ENCODE data around the gene MORN1.

The MORN1 gene

DNA sequence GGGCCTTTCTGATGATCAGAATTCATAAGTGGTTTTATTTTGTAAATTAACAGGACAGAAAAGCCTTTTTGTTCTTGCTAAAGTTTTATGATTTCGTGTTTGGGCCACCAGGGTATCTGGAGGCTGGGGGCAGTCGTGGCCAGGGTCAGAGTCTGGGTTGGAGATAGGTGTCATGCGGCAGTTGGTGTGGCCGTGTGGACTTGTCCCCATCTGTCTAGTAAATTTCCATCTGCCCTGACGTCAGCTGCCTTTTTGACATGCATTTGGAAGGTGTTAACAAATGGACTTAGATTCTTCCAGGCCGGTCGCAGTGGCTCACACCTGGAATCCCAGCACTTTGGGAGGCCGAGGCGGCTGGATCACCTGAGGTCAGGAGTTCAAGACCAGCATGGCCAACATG, 106.4 kb downstream of the MORN1 start:
- Histone ChIP-seq H3K36me3 (ENCODE audit: insufficient read depth, low read length) (no peaks in the 10 kb centered on the region), H3K9me3 (ENCODE audit: low read depth, low read length) (no peaks in the 10 kb centered on the region), H3K27ac (no peak overlapping the region), H3K9ac (ENCODE audit: insufficient read length) (no peak overlapping the region), H3K4me3 (no peak overlapping the region)
- no peak for DNase-seq (ENCODE audit: low read depth, low spot score)
- TF ChIP-seq EZH2 (IDR thresholded peaks at IDR 0.05) (no peak), FOXP2 (optimal IDR thresholded peaks at IDR 0.05; ENCODE audit: control extremely low read depth, extremely low read length, insufficient read depth) (no peak), POLR2AphosphoS5 (IDR thresholded peaks at IDR 0.05; ENCODE audit: borderline replicate concordance, low read depth, low read length) (no peak)

DNA sequence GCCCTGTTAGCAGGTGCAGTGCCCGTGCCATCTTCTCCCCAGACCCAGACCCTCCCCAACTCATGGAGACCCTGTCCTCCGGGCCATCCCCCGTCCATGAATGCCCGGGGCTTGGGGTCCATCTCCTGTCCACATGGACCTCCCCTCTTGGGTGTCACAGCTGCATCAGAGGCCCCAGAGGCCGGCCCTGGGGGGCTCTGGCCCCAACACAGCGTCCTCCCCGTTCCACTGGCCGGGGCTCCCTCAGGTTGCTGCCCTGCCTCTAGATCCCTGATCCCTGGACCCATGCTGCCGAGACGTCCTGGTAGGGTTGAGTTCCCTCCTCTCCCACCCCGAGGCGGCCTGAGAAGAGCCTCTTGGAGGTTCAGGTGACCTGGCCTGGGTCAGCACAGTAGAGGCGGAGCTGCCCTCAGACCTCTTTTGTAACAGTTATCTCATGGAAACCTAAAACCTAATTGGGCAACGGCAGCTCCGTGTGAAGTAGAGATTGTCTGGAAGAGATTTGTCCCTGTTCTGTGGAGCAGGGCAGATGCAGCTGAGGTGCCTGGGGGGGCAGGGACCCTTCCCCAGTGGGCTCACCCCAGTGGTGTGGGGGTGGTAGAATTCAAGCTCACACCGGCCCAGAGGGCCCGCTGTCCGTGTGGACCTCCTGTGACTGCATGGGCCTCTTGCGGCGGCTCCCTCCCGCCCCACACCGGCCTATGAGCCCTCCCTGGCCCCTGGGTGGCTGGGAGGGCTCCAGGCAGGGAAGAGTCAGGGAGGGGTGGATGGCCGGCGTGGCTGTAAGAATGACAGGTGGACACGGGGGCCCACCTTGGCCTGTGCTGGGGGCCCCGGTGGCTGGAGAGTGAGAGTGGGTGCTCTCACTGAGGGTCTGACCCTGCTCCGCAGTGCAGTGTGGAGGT, 107.1 kb downstream of the MORN1 start:
- Histone ChIP-seq H3K4me3 (no peak overlapping the region), H3K9me3 (ENCODE audit: low read depth, low read length) (no peaks in the 10 kb centered on the region), H3K36me3 (ENCODE audit: insufficient read depth, low read length) (no peaks in the 10 kb centered on the region), H3K9ac (ENCODE audit: insufficient read length) (no peak overlapping the region), H3K27ac (no peak overlapping the region)
- DNase-seq (ENCODE audit: low read depth, low spot score), result no peak
- TF ChIP-seq EZH2 (IDR thresholded peaks at IDR 0.05) (no peak), FOXP2 (optimal IDR thresholded peaks at IDR 0.05; ENCODE audit: control extremely low read depth, extremely low read length, insufficient read depth) (no peak), POLR2AphosphoS5 (IDR thresholded peaks at IDR 0.05; ENCODE audit: borderline replicate concordance, low read depth, low read length) (no peak)

DNA sequence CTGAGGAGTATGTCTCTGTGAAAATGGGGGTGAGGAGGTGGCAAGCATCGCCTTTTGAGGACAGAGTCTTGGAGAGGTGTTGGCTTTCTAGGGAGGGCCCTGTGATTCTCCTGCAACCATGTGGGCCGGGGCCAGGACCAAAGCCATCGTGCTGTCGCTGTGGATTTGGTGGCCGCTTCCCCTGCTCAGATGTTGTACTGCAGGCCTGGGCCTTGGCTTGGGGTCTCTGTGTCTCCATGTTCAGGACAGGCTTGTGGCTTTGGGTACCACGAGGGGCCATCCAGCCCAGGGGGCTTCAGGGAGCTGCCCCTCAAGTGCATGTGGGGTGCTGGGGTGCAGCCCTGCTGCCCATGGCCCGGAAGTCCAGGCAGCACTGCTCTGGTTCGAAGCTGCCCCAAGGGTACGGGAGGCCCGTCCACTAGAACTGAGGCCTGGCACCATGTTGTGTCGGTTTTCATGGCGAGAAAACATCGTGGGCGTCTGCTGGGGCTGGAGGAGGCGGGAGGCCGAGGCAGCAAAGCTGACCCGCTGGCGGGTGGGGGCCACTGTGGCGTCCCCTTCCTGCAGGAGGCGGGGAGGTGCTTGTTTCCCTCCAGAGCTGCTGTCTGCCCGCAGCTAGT, 107.9 kb downstream of the MORN1 start:
- no peak overlapping the region for H3K4me3 ChIP-seq
- H3K36me3 ChIP-seq (ENCODE audit: insufficient read depth, low read length), result no peaks in the 10 kb centered on the region
- no peak overlapping the region for H3K27ac ChIP-seq
- H3K9ac ChIP-seq (ENCODE audit: insufficient read length), result no peak overlapping the region
- no peak for DNase-seq (ENCODE audit: low read depth, low spot score)
- TF ChIP-seq POLR2AphosphoS5 (IDR thresholded peaks at IDR 0.05; ENCODE audit: borderline replicate concordance, low read depth, low read length) (no peak), FOXP2 (optimal IDR thresholded peaks at IDR 0.05; ENCODE audit: control extremely low read depth, extremely low read length, insufficient read depth) (no peak), EZH2 (IDR thresholded peaks at IDR 0.05) (no peak)
- no peaks in the 10 kb centered on the region for H3K9me3 ChIP-seq (ENCODE audit: low read depth, low read length)

DNA sequence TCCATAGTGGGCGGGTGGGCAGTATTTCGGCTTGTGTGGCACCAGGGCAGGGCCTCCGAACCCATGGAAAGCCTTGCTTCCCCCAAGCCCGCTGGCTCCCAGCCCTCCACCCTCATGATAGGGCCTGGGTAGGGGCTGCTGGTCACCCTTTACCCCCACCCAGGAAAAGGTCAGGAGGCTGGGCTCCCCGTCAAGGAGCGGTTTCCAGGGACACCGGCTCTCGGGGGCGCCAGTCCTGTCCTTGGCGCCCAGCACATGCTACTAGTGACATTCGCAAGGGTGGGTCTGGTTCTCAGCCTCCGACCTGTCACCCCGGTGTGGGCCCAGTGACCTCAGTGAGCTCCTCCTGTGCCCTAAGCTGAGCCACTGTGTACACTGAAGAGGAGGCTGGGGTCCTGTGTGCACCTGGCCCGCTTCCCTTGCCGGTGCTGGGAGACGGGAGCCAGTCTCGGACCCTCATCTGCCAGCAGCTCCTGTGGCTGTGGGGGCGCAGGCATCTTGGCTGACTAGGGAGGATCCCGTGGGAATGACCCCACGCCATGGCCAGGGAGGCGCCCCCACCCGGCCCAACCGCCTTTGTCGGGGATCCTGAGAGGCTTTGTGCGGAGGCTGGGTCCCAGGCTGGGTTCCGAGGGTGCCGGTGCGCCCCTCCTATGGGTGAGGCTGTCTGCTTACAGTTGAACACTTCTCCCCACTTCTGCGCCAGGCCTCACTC, 108.6 kb downstream of the MORN1 start:
- Histone ChIP-seq H3K9me3 (ENCODE audit: low read depth, low read length) (no peaks in the 10 kb centered on the region), H3K4me3 (no peak overlapping the region), H3K9ac (ENCODE audit: insufficient read length) (no peak overlapping the region), H3K27ac (no peak overlapping the region), H3K36me3 (ENCODE audit: insufficient read depth, low read length) (peaks cover 3% of the 10 kb centered on the region; the same call in 1 of the 2 replicates)
- DNase-seq (ENCODE audit: low read depth, low spot score), result no peak
- TF ChIP-seq FOXP2 (optimal IDR thresholded peaks at IDR 0.05; ENCODE audit: control extremely low read depth, extremely low read length, insufficient read depth) (no peak), EZH2 (IDR thresholded peaks at IDR 0.05) (no peak), POLR2AphosphoS5 (IDR thresholded peaks at IDR 0.05; ENCODE audit: borderline replicate concordance, low read depth, low read length) (no peak)

DNA sequence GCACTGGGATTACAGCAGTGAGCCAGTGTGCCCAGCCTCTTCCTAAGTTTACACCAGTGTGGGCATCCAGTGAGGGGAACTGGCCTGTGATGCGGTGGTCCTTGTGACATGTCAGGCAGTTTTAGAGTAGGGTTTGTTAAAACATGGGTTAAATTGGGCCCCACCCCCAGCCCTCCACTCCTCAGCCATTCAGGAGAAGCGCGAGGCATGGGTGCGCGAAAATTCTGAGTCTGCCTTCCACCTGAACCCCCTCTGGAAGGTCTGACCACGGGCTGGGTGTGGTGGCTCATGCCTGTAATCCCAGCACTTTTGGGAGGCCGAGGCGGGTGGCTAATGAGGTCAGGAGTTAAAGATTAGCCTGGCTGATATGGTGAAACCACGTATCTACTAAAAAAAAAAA, 111.5 kb downstream of the MORN1 start:
- TF ChIP-seq POLR2AphosphoS5 (IDR thresholded peaks at IDR 0.05; ENCODE audit: borderline replicate concordance, low read depth, low read length) (no peak), EZH2 (IDR thresholded peaks at IDR 0.05) (no peak), FOXP2 (optimal IDR thresholded peaks at IDR 0.05; ENCODE audit: control extremely low read depth, extremely low read length, insufficient read depth) (no peak)
- no peak overlapping the region for H3K9ac ChIP-seq (ENCODE audit: insufficient read length)
- peak overlapping the region; percentile 88 for H3K27ac ChIP-seq
- H3K4me3 ChIP-seq, result peak overlapping the region; percentile 65
- no peaks in the 10 kb centered on the region for H3K9me3 ChIP-seq (ENCODE audit: low read depth, low read length)
- peaks cover 7% of the 10 kb centered on the region; the same call in 1 of the 2 replicates for H3K36me3 ChIP-seq (ENCODE audit: insufficient read depth, low read length)
- DNase-seq (ENCODE audit: low read depth, low spot score), result no peak

DNA sequence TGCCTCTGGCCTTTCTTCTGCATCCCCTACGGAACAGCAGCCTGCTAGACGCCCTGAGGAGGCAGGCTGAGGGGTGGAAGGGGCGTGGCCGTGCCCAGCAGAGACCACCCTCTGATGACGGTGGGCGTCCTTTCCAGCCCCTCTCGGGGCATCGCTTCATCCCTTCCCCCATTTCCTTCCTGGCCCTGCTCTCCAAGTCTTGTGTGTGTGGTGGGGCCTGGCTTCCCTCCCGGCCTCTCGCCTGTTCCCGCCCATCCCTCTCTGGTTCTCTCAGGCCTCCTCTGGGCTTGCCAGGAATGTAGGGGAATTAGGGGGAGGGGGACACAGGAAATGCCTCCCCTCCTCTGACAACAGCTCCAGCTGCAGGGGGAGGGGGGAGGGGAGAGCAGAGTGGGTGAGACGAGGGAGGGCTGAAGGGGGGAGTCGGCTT, 112.1 kb downstream of the MORN1 start:
- Histone ChIP-seq H3K9me3 (ENCODE audit: low read depth, low read length) (no peaks in the 10 kb centered on the region), H3K36me3 (ENCODE audit: insufficient read depth, low read length) (peaks cover 7% of the 10 kb centered on the region; the same call in 1 of the 2 replicates), H3K4me3 (peak overlapping the region; percentile 65), H3K27ac (peak overlapping the region; percentile 88), H3K9ac (ENCODE audit: insufficient read length) (no peak overlapping the region)
- peak; percentile 90 for DNase-seq (ENCODE audit: low read depth, low spot score)
- TF ChIP-seq POLR2AphosphoS5 (IDR thresholded peaks at IDR 0.05; ENCODE audit: borderline replicate concordance, low read depth, low read length) (0 out of 2 replicates have a peak, but pooled peaks have one; percentile 38), FOXP2 (optimal IDR thresholded peaks at IDR 0.05; ENCODE audit: control extremely low read depth, extremely low read length, insufficient read depth) (peak; percentile 98), EZH2 (IDR thresholded peaks at IDR 0.05) (no peak)

DNA sequence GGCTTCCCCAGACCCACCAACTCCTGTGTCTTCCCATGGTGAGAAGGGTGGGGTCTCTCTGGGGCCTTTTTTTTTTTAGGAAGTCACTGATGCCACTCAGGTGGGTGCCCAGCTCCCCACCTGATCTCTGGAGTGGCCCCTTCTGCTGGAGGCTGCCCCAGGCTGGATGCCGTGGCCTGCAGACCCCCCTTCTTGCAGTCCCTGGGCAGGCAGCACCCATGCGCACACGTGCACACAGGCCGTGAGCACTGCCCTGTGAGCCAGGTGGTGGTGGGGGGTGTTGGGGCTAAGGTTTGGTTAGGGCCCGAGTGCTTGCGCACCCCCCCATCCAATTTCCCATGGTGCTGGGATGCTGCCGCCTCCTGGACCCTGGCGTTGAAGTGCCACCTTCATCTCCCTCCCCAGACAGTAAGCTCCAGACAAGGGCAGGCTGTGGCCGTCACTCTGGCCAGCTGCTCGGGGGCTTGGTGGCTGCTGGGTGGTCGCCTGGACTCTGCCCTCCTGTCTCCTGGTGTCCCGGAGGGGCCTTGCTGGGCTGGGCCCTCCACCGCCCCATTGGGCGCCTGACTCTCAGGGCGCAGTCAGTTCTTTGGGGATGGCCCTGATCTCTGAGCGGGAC, 112.7 kb downstream of the MORN1 start:
- peak overlapping the region; percentile 65 for H3K4me3 ChIP-seq

More for the DNA sequence above, 112.7 kb downstream of the MORN1 start:
- no peak for DNase-seq (ENCODE audit: low read depth, low spot score)
- Histone ChIP-seq H3K36me3 (ENCODE audit: insufficient read depth, low read length) (peaks cover 7% of the 10 kb centered on the region; the same call in 1 of the 2 replicates), H3K9ac (ENCODE audit: insufficient read length) (no peak overlapping the region), H3K9me3 (ENCODE audit: low read depth, low read length) (no peaks in the 10 kb centered on the region), H3K27ac (peak overlapping the region; percentile 88)
- TF ChIP-seq EZH2 (IDR thresholded peaks at IDR 0.05), result no peak
- no peak for TF ChIP-seq POLR2AphosphoS5 (IDR thresholded peaks at IDR 0.05; ENCODE audit: borderline replicate concordance, low read depth, low read length)
- TF ChIP-seq FOXP2 (optimal IDR thresholded peaks at IDR 0.05; ENCODE audit: control extremely low read depth, extremely low read length, insufficient read depth), result no peak

Data from SK-N-MC (cell line).